ENCODE data around the gene FSTL4. TPM values are rescaled to one million over a fixed set of nuclear protein-coding genes. Genes with fewer than 3 reads are reported as not detected.

FSTL4 gene
- total RNA-seq, 1 experiment from 2014 or later: not detected

GRCh38 chr5:133430095-133430494 is 182.2 kb downstream of the FSTL4 start:
- H3K36me3 ChIP-seq (ENCODE audit: low read depth): no peaks in the 10 kb centered on the region
- H3K9me3 ChIP-seq (ENCODE audit: insufficient read depth, low read depth): no peaks in the 10 kb centered on the region
- peaks cover 8% of the 10 kb centered on the region; the same call in 1 of the 2 replicates for H3K4me1 ChIP-seq (replicated peaks; ENCODE audit: insufficient read depth)
- no peaks in the 10 kb centered on the region for H4K20me1 ChIP-seq (ENCODE audit: insufficient read depth)
- H3F3A ChIP-seq (ENCODE audit: insufficient read depth, low read depth): 0 out of 2 replicates have a peak, but pooled peaks cover 5% of the 10 kb centered on the region
- H3K27ac ChIP-seq: no peak overlapping the region
- no peak overlapping the region for H3K4me3 ChIP-seq
- H3K27me3 ChIP-seq (ENCODE audit: insufficient read depth, low read depth): no peaks in the 10 kb centered on the region
- intact Hi-C loops (cut with micrococcal nuclease; ENCODE audit: unreplicated experiment): no loop called here
- no peaks in the 10 kb centered on the region for H3K79me2 ChIP-seq (ENCODE audit: low read depth)
- DNase-seq: no peak
- H3K4me2 ChIP-seq: no peak overlapping the region
- no peaks in the 10 kb centered on the region for H3K9me2 ChIP-seq (ENCODE audit: insufficient read depth)
- POLR2A ChIA-PET (ENCODE audit: unreplicated experiment): no interaction called here
- CTCF ChIA-PET: no interaction called here
- no peak for TF ChIP-seq EZH2 (IDR thresholded peaks at IDR 0.05; ENCODE audit: low read depth)
- no peak for TF ChIP-seq CTCF (conservative IDR thresholded peaks at IDR 0.05)
- H2AFZ ChIP-seq: no peak overlapping the region
- no TSS peak for BruUV-seq (replicated peaks)

GRCh38 chr5:133429046-133429445 is 183.3 kb downstream of the FSTL4 start:
- no peak overlapping the region for H3K4me3 ChIP-seq
- H3K4me2 ChIP-seq: no peak overlapping the region
- H3K27me3 ChIP-seq (ENCODE audit: insufficient read depth, low read depth): no peaks in the 10 kb centered on the region
- no peaks in the 10 kb centered on the region for H3F3A ChIP-seq (ENCODE audit: insufficient read depth, low read depth)
- ChIA-PET CTCF (no interaction called here), POLR2A (ENCODE audit: unreplicated experiment) (no interaction called here)
- no peak for DNase-seq
- no TSS peak for BruUV-seq (replicated peaks)
- H4K20me1 ChIP-seq (ENCODE audit: insufficient read depth): no peaks in the 10 kb centered on the region
- peaks cover 1% of the 10 kb centered on the region; the same call in 1 of the 2 replicates for H3K4me1 ChIP-seq (replicated peaks; ENCODE audit: insufficient read depth)
- H2AFZ ChIP-seq: no peak overlapping the region
- intact Hi-C loops (cut with micrococcal nuclease; ENCODE audit: unreplicated experiment): no loop called here
- no peaks in the 10 kb centered on the region for H3K36me3 ChIP-seq (ENCODE audit: low read depth)
- H3K79me2 ChIP-seq (ENCODE audit: low read depth): no peaks in the 10 kb centered on the region
- no peak for TF ChIP-seq EZH2 (IDR thresholded peaks at IDR 0.05; ENCODE audit: low read depth)
- TF ChIP-seq CTCF (conservative IDR thresholded peaks at IDR 0.05): no peak
- H3K9me2 ChIP-seq (ENCODE audit: insufficient read depth): no peaks in the 10 kb centered on the region
- no peak overlapping the region for H3K27ac ChIP-seq
- H3K9me3 ChIP-seq (ENCODE audit: insufficient read depth, low read depth): no peaks in the 10 kb centered on the region

- no peak overlapping the region for H2AFZ ChIP-seq
- no peaks in the 10 kb centered on the region for H3K79me2 ChIP-seq (ENCODE audit: low read depth)
- no peaks in the 10 kb centered on the region for H3K9me3 ChIP-seq (ENCODE audit: insufficient read depth, low read depth)
- ChIA-PET CTCF (no interaction called here), POLR2A (ENCODE audit: unreplicated experiment) (no interaction called here)
- TF ChIP-seq EZH2 (IDR thresholded peaks at IDR 0.05; ENCODE audit: low read depth) (no peak), CTCF (conservative IDR thresholded peaks at IDR 0.05) (no peak)
- H3K27ac ChIP-seq: no peak overlapping the region
- no peaks in the 10 kb centered on the region for H3K27me3 ChIP-seq (ENCODE audit: insufficient read depth, low read depth)
- no peaks in the 10 kb centered on the region for H4K20me1 ChIP-seq (ENCODE audit: insufficient read depth)
- no peaks in the 10 kb centered on the region for H3K9me2 ChIP-seq (ENCODE audit: insufficient read depth)
- H3K4me2 ChIP-seq: no peak overlapping the region
- H3K4me1 ChIP-seq (replicated peaks; ENCODE audit: insufficient read depth): no peaks in the 10 kb centered on the region
- H3K4me3 ChIP-seq: no peak overlapping the region
- no peaks in the 10 kb centered on the region for H3F3A ChIP-seq (ENCODE audit: insufficient read depth, low read depth)
- intact Hi-C loops (cut with micrococcal nuclease; ENCODE audit: unreplicated experiment): no loop called here
- H3K36me3 ChIP-seq (ENCODE audit: low read depth): no peaks in the 10 kb centered on the region
- DNase-seq: no peak
- no TSS peak for BruUV-seq (replicated peaks)
These were observed 184.2 kb downstream of the FSTL4 start for GRCh38 chr5:133428072-133428660.
